GM19395 (cell line): ENCODE data around the gene SLC25A13.
"Not testable (repeated sequence)": the region's sequence is repeated elsewhere in the genome, so short reads cannot be mapped to it uniquely, and the experiment has no call there.

Source experiments
- ATAC-seq: cut with Tn5 transposase; IDR thresholded peaks from one replicate; pipeline ENCODE4 v1.9.1; 2021; ENCODE audit warnings: mild to moderate bottlenecking, moderate library complexity; ENCODE audit not compliant: unreplicated experiment

Gene SLC25A13

GRCh38 chr7:96300986-96301385 is 20.9 kb downstream of the SLC25A13 start:
- no peak for ATAC-seq

- ATAC-seq: peak; percentile 58
Observed at GRCh38 chr7:96300502-96300901, 21.4 kb downstream of the SLC25A13 start.

GRCh38 chr7:96299496-96299895 is 22.4 kb downstream of the SLC25A13 start:
- no peak for ATAC-seq

GRCh38 chr7:96297876-96298275 is 24.0 kb downstream of the SLC25A13 start:
- ATAC-seq: no peak

GRCh38 chr7:96297446-96297845 is 24.5 kb downstream of the SLC25A13 start:
- ATAC-seq: not testable (repeated sequence)

GRCh38 chr7:96293911-96294310 is 28.0 kb downstream of the SLC25A13 start:
- not testable (repeated sequence) for ATAC-seq

GRCh38 chr7:96287559-96287958 is 34.3 kb downstream of the SLC25A13 start:
- no peak for ATAC-seq

GRCh38 chr7:96287132-96287531 is 34.8 kb downstream of the SLC25A13 start:
- ATAC-seq: peak; percentile 42

GRCh38 chr7:96285579-96285978 is 36.3 kb downstream of the SLC25A13 start:
- ATAC-seq: peak; percentile 87

- ATAC-seq: peak; percentile 58
Observed at GRCh38 chr7:96284835-96285234, 37.1 kb downstream of the SLC25A13 start.

- ATAC-seq: no peak
Observed at GRCh38 chr7:96284240-96284639, 37.7 kb downstream of the SLC25A13 start.

- ATAC-seq: no peak
Observed at GRCh38 chr7:96282835-96283234, 39.1 kb downstream of the SLC25A13 start.

- no peak for ATAC-seq
Observed at GRCh38 chr7:96277921-96278320, 44.0 kb downstream of the SLC25A13 start.

- no peak for ATAC-seq
Observed at GRCh38 chr7:96276019-96276418, 45.9 kb downstream of the SLC25A13 start.

GRCh38 chr7:96273716-96274115 is 48.2 kb downstream of the SLC25A13 start:
- ATAC-seq: no peak

GRCh38 chr7:96269246-96269994 is 52.5 kb downstream of the SLC25A13 start:
- ATAC-seq: no peak

GRCh38 chr7:96266580-96266979 is 55.3 kb downstream of the SLC25A13 start:
- ATAC-seq: no peak

- ATAC-seq: no peak
Observed at GRCh38 chr7:96266015-96266414, 55.9 kb downstream of the SLC25A13 start.

GRCh38 chr7:96253964-96254363 is 67.9 kb downstream of the SLC25A13 start:
- no peak for ATAC-seq

GRCh38 chr7:96253441-96253840 is 68.5 kb downstream of the SLC25A13 start:
- ATAC-seq: no peak

GRCh38 chr7:96250776-96251361 is 71.0 kb downstream of the SLC25A13 start:
- no peak for ATAC-seq

- no peak for ATAC-seq
Observed at GRCh38 chr7:96248405-96248804, 73.5 kb downstream of the SLC25A13 start.

GRCh38 chr7:96246919-96247318 is 75.0 kb downstream of the SLC25A13 start:
- ATAC-seq: no peak
